CD4-positive, alpha-beta T cell treated with Interleukin-4 for 4 hours (primary cell): Measurements from ENCODE around the gene RBM5.

Experiments
- DNase-seq: peaks from one replicate; pipeline ENCODE4 v3.0.0-alpha.2; 2020

Gene RBM5

DNA sequence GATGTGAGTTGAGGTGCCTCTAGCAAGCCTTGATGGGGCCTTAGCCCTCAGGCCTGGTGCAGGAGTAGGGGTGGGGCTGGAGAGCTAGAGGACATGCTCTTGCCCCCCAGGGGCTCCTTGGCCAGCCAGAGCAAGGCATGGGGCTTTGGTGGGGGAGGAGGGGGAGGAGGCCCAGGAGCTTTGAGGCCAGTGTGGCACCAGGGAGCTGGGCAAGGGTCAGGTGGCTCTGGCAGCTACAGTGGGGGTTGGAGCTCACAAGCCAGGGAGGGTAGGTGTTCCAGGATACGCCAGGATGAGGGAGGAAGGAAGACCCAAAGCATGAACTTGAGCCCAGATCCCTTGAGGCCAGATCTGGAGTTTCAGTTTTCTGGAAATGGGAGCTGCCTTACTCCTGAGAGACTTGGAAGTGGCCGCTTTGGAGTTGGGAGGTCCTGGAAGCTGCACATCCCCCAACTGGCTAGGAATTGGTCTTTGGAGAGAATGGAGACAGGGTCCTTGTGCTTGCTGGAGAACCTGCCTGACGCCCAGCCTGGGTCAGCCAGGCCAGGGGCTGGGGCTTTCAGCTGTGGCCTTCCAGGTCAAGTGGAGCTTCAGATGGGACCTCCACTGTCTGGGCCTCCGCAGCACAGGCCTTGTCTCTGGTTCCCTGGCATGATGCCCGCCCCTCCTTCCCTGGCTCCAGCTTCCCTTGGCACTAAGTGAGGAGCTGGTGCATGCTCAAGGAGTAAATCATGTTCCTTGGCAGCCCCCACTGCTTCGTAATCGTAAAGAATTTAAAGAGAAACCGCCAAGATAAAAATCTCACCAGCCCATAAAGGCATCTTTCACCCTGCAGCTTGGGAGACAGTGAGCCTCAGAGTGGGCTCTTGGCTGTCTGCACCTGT lies 75.1 kb downstream of the RBM5 start:
- DNase-seq = no peak

DNA sequence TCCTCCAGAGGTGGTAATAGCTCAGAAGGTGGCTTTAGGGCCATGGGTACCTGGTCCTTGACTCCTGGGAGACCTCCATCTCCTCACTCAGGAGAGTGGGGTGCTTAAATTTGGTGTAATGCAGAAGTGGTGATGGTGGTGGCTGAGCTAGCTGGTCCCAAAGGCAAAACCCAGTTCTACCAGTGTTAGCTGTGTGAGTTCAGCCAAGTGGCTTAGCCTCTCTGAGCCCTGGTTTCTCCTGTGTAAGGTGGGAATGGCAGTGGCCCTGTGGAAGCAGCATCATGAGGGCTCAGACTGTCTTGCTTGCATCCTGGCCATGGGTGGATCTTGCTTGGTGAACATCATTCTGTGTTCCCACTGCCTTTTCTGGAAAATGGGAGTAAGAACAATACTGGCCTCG lies 75.8 kb downstream of the RBM5 start:
- no peak for DNase-seq

GRCh38 chr3:50164984-50165909 lies 76.5 kb downstream of the RBM5 start:
- DNase-seq = no peak

DNA sequence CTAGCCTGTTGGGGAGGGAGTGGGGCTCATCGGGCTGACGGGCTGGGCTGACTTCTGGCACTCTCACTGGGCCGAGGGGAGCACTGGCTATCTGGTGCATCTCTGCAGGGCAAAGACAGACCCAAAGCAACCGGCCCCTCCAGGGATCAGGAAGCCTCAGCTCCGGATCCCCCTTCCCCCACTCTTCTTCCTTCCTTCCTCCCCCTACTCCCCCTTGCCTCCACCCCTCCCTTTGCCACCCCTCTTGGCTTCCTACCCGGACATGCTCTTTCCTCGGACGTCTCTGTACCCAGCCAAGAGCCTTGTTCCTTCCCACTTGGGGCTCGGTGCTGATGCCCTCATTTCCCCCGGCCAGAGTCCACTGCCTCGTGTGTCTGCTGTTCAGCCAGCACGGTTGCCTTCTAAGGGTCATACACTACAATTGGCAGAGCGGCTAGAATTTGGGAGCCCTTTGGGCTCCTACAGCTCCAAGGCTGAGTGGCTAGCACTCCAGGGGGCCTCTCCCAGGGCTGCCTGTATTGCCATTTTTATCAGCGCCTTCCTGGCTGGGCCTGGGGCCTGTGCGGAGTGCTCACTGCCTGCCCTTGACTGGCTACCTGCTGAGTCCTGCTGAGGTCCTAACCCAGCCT lies 77.3 kb downstream of the RBM5 start:
- DNase-seq = no peak

- DNase-seq = no peak
Measured at GRCh38 chr3:50166620-50167019, 77.9 kb downstream of the RBM5 start.

DNA sequence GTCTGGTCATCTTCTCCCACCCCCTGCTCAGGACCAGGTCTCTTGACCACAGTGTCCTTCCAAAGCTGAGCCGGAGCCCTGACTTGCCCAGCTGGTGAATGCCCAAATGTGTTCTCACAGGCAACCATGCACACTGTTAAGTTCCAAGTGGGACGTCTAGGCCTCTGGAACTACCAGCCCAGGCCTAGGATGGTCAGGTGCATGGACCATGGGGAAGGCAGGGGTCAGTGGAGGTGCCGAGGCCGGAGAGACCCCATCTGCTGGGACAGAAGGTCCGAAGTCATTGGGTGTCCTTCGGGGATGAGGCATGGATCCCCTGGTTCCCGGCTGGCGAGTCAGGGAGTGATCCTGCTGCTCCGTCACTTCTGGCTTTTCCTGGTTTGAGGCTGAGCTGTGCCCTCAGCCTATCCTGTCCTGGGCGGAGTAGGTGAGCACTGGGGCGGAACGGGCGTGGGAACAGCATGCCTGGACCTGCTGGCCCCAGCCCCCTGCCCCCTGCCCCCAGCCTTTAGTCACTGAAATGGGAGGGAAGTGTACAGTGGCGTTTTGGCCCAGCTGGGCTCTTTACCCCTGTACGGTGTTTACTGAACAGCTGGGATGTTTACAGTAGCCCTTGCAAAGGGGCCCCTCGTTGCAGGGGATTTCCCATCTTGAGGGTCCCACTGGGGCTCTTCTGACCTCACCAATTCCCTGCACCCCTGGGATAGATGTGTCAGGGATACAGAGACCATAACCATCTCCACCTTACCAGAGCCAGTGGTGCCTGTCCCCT lies 78.5 kb downstream of the RBM5 start:
- DNase-seq = no peak

GRCh38 chr3:50167841-50168209 lies 79.1 kb downstream of the RBM5 start:
- DNase-seq = no peak

DNA sequence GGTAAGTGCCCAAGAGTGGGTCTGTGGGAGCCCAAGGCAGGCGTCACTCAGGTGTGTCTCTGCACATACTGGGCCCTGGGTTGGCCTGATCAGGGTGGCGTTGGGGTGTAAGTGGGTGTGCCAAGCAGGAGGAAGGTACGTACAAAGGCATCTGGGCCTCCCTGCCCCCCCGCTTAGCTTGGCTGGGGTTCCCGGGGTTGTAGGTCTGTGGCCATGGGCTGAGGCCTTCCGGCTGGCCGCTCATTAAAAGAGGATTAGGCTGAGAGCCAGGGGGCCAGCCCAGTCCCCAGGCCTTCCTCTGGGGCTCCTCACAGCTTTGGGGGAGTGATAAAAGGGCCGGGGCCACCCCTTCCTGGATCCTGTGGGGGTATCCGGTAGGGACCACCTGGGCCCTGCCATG lies 79.7 kb downstream of the RBM5 start:
- no peak for DNase-seq
